Measurements from ENCODE around the gene AMOT.

- TF ChIP-seq GATA3 (IDR thresholded peaks at IDR 0.05; ENCODE audit: low read depth, low read length) (no peak), GATA2 (IDR thresholded peaks at IDR 0.05; ENCODE audit: low read depth, low read length) (no peak)
These were observed 37.6 kb downstream of the AMOT start for GRCh38 chrX:112803060-112803459.

All from SH-SY5Y (cell line).